22Rv1 (cell line): ENCODE measurements around the gene TNS3.

Experiments
- CTCF ChIP-seq: fragments of 450-650 bp; IDR thresholded peaks from 2 replicates; pipeline ENCODE4 v1.5.1; 2017; ENCODE audit warnings: mild to moderate bottlenecking
- ZFX ChIP-seq: fragments of 450-650 bp; IDR thresholded peaks from 2 replicates; pipeline ENCODE4 v1.6.1; 2017; ENCODE audit warnings: antibody characterized with exemption, borderline replicate concordance

- no peak for TF ChIP-seq CTCF
- TF ChIP-seq ZFX, result no peak
These were observed 1.0 kb downstream of the TNS3 start for GRCh38 chr7:47580811-47581331.
